Measurements from ENCODE around the gene THSD4. TPM values are rescaled to one million over a fixed set of nuclear protein-coding genes. Genes with fewer than 3 reads are reported as not detected.

THSD4 gene
- polyA plus RNA-seq, 1 experiment, result 45.8 TPM

DNA sequence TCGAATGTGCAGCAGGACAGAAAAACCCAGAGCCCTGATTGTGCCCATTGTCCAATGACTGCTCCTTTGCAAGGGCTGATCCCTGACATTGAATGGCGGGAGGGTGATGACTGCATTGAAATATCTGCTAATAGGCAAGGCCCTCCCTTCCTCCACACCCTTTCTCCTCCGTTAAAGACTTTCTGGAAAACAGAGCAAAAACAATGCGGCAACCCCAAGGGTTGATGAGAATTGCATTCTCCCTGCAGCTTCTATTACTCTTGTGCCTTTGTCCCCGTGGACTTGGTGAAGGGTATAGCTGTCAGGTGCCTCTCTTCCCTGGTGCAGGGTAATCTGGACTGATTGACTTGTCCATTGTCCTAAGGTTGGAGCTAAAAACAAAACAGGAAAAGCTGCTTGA lies 71.8 kb downstream of the THSD4 start:
- CTCF ChIA-PET, result no interaction called here
- H3K9me3 ChIP-seq (ENCODE audit: control insufficient read depth, insufficient read depth, low read length), result no peaks in the 10 kb centered on the region
- no peak for DNase-seq (ENCODE audit: low read depth, low spot score)
- POLR2A ChIA-PET, result no interaction called here
- TF ChIP-seq CTCF (IDR thresholded peaks at IDR 0.05; ENCODE audit: low read depth, low read length), result no peak
- no peak overlapping the region for H3K4me3 ChIP-seq (ENCODE audit: low read depth, low read length)
- no peak overlapping the region for H3K27ac ChIP-seq (ENCODE audit: low read depth, low read length)
- no peaks in the 10 kb centered on the region for H3K27me3 ChIP-seq (ENCODE audit: control insufficient read depth, insufficient read depth, low read length)

GRCh38 chr15:71187526-71187925 lies 72.3 kb downstream of the THSD4 start:
- no peak for DNase-seq (ENCODE audit: low read depth, low spot score)
- no peaks in the 10 kb centered on the region for H3K27me3 ChIP-seq (ENCODE audit: control insufficient read depth, insufficient read depth, low read length)
- POLR2A ChIA-PET, result no interaction called here

DNA sequence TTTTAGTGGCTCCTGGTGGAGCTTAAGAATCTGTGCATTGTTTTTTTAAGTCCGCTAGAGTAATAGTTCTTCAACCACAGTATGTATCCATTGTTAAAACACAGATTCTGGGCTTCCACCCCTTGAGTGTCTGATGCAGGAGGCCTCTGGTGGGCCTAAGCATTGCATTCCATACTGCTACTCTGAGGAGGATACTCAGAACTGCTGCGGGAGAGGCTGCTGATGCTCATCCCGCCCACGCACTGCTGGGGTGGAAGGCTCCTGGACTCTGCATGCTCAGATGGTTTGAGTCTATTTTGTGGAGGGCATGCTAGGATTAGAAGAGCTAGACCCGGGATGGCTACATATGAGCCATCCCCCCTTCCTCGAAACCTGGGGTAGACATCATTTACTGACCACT lies 74.4 kb downstream of the THSD4 start:
- H3K9me3 ChIP-seq (ENCODE audit: control insufficient read depth, insufficient read depth, low read length), result no peaks in the 10 kb centered on the region
- H3K27me3 ChIP-seq (ENCODE audit: control insufficient read depth, insufficient read depth, low read length), result no peaks in the 10 kb centered on the region
- no peak for TF ChIP-seq CTCF (IDR thresholded peaks at IDR 0.05; ENCODE audit: low read depth, low read length)
- no peak overlapping the region for H3K27ac ChIP-seq (ENCODE audit: low read depth, low read length)
- CTCF ChIA-PET, result no interaction called here
- no peak for DNase-seq (ENCODE audit: low read depth, low spot score)
- POLR2A ChIA-PET, result no interaction called here
- no peak overlapping the region for H3K4me3 ChIP-seq (ENCODE audit: low read depth, low read length)

More at GRCh38 chr15:71187526-71187925, 72.3 kb downstream of the THSD4 start:
- H3K4me3 ChIP-seq (ENCODE audit: low read depth, low read length), result no peak overlapping the region
- H3K9me3 ChIP-seq (ENCODE audit: control insufficient read depth, insufficient read depth, low read length), result no peaks in the 10 kb centered on the region
- CTCF ChIA-PET, result no interaction called here
- no peak for TF ChIP-seq CTCF (IDR thresholded peaks at IDR 0.05; ENCODE audit: low read depth, low read length)
- no peak overlapping the region for H3K27ac ChIP-seq (ENCODE audit: low read depth, low read length)

DNA sequence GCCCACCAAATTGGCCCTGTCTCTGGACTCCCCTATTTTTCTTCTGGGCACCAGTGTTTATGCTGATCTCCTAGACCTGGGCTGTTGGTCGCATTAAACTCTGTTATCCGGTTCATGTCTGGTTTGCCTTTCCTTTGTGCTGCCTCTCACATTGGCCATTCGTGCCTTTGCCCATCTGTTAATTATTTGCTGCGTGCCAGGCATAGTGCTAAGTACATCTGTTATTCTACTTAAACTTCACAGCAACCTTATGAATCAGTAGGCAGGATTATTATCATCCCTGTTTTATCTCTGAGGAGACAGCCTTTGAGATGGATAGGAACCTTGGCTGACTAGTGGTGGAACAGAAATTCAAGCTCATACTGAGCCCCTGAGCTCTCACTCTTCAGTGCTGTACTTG lies 76.0 kb downstream of the THSD4 start:
- POLR2A ChIA-PET, result no interaction called here
- TF ChIP-seq CTCF (IDR thresholded peaks at IDR 0.05; ENCODE audit: low read depth, low read length), result no peak
- Histone ChIP-seq H3K9me3 (ENCODE audit: control insufficient read depth, insufficient read depth, low read length) (no peaks in the 10 kb centered on the region), H3K4me3 (ENCODE audit: low read depth, low read length) (no peak overlapping the region), H3K27me3 (ENCODE audit: control insufficient read depth, insufficient read depth, low read length) (no peaks in the 10 kb centered on the region), H3K27ac (ENCODE audit: low read depth, low read length) (no peak overlapping the region)
- CTCF ChIA-PET, result no interaction called here
- DNase-seq (ENCODE audit: low read depth, low spot score), result no peak

GRCh38 chr15:71192816-71193215 lies 77.5 kb downstream of the THSD4 start:
- no peak for TF ChIP-seq CTCF (IDR thresholded peaks at IDR 0.05; ENCODE audit: low read depth, low read length)
- POLR2A ChIA-PET, result no interaction called here
- DNase-seq (ENCODE audit: low read depth, low spot score), result no peak
- H3K4me3 ChIP-seq (ENCODE audit: low read depth, low read length), result no peak overlapping the region
- H3K27me3 ChIP-seq (ENCODE audit: control insufficient read depth, insufficient read depth, low read length), result no peaks in the 10 kb centered on the region
- H3K27ac ChIP-seq (ENCODE audit: low read depth, low read length), result no peak overlapping the region
- H3K9me3 ChIP-seq (ENCODE audit: control insufficient read depth, insufficient read depth, low read length), result no peaks in the 10 kb centered on the region
- CTCF ChIA-PET, result no interaction called here

Measured in AG04450 (cell line).